GM18907 (cell line): ENCODE results near the gene SENP8.
"Not testable (repeated sequence)": the region's sequence is repeated elsewhere in the genome, so short reads cannot be mapped to it uniquely, and the experiment has no call there.

Experiments
- ATAC-seq: cut with Tn5 transposase; IDR thresholded peaks from one replicate; pipeline ENCODE4 v1.9.1; 2021; ENCODE audit warnings: mild to moderate bottlenecking, moderate library complexity; ENCODE audit not compliant: unreplicated experiment

Gene SENP8

DNA sequence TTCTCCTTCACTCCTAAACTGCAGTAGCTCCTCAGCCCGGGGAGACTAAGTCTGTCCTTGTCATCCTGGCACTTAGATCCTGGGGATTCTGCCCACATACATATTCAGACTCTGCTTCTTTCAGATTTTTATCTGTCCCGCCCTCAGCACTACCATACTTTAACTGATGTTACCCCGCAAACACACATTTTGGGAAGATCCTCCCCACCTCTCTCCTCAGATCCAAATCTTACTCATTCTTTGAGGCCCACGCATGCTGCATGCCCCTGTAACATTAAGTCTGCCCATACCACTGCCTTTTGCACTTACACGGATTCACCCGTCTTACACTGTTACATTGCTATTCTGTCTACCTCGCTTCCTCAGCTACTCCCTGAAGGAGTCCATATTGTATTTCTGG, 36.1 kb downstream of the SENP8 start:
- no peak for ATAC-seq

DNA sequence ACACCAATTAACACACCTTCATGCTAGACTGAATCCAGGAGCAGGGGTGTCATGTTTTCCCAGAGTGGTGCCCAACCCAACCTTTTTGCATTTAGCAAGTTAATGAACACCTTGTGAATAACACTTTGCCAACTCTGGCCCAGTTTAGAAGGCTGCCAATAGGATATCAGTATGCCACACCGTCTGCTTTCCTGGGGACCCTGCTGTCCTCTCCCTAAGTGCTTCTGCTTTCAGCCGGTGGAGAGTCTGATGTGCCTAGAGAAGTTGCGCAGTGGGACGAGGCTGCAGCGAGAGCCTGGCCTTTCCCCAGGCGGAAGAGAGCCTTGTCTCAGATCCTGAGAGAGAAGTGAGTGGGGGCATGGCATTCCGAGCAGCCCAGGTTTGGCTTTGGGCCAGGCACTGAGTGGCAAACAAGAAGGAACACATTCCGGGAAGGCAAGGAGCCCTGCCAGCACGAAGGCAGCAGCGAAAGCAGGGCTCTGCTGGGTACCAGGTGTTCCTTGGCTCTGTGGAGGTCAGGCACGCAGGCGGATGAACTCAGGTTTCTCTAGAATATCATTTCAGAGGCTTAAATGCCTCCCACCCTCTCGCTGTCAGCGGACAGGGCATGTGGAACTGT, 36.9 kb downstream of the SENP8 start:
- no peak for ATAC-seq

DNA sequence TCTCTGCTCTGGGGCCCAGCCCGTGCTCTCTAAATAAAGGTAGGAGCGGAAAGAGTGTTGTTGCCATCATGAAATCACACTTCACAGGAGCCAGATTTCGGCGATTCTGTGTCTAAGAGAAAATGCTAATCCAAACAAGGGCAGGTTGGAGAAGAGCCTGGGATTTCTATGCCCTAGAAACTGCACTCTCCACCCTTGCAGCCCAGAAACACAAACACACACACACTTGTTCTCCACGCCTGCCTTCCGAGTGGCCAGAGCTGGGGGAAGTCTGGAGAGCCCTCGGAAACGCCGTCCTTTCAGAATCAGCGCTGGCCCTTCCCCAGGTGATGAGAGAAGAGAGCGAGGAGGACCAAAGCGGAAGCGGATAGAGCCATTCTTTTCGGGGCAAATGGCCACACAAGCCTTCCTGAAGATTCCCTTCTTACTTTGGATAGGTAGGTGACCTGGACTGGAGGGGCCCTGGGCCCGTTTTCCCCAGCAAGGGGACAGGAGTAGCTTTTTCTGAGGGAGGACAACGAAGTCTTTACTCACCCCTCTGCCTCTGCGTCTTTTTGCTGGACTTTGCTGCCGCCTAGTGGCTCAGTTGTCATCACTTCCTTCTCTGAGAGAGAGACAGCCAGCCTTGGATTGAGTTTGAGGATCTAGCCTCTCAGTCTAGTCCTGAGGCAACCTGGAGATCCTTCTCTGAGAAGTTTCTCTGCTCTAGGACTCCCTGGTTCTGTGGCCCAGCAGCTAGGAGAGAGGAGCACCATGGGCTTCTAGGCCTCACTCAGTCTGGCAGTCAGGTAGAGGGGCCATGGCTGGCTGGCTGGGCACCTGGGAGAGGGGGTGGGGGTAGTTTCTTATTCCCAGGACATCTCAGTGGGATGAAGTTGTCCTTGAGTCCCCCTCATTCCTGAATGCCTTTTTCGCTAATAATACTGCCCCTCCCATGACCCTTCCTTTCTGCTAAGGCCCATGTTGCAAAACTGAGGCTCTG, 37.7 kb downstream of the SENP8 start:
- no peak for ATAC-seq

DNA sequence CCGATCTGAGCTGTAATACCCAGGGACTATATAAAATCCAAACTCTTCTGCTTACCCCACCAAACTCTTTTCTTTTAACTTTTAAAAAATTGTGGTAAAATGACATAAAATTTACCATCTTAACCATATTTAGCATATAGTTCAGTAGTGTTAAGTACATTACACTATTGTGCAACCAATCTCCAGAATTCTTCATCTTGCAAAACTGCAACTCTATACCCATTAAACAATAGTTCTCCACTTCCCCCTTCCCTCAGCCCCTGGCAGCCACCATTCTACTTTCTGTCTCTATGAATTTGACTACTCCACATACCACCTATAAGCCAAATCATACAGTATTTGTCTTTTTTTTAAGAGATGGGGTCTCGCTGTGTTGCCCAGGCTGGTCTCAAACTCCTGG, 38.7 kb downstream of the SENP8 start:
- no peak for ATAC-seq

DNA sequence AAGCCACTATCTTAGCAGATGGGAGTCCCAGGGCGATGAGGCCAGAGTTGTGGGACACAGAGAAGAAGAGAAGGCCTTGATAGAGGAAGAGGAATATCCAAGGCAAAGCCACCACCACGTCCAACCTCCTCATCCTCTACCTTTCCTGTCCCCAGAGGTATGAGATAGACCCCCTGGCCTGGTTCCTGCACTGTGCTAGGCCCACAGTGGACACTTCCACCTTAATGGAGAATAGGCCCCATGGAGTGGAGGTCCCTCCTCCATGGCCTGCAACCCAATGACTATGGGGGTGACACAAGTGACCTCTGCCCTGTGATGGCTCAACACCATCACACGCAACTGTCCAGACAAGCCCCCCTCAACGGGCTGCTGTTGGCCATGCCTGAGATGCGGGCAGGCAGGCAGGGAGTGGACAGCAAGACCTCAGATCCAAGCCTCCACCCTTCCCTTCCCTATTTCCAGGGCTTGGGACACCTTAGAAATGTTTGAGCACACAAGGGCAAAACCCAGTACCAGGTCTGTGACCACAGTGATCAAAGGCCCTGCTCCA, 42.6 kb downstream of the SENP8 start:
- no peak for ATAC-seq

DNA sequence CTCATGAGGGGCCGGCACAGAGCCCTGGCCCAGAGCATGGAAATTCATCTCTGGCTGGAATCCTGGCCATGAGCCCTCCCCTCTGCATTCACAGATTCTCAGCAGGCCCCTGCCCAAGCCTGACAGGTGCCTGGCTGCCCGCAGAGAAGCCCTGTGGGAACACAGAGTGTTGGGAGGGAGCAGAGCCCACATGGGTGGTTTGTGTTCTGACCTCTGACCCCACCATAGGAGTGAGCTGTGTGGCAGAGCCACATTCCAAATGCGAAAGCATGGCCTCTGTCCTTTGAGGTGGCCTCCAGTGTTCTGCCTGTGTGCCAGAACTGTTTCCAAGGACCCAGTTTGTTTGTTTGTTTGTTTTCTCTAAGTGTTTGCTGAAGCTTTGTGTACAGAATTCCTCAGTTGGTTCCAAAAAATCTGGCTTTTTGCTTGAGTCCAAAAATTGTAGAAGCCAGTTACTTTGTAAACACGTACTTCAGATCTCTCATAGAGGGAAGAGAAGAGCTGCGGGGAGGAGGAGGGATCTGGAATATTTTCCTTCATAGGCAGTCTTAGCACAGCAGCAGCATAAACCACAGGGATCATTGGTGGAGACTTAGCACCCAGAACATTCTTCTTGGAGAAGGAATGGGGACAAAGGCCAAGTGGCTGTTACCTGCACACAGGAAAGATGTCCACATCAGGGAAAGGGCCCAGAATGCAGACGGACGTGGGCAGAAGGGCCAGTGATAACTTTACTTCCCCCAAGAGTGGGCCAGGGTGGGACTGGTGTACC, 43.3 kb downstream of the SENP8 start:
- no peak for ATAC-seq

DNA sequence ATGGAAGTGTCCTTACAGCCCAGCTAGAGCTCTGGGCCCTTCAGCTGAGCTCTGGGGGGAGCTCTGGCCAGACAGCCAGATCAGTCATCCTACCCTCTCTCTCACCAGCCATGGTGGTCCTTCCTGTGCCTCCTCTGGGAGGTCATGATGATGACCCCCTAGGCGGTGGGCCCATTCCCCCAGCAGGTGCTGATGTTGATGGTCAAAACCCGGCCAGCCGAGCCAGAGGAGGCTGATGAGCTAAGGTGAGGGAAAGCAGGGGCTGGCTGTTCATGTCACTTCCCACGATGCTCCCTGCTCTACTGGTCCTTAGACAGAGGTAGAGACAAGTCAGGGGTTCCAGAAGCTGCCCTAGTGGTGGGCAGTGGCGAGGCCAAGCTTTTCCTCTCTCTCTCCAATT, 44.4 kb downstream of the SENP8 start:
- no peak for ATAC-seq

DNA sequence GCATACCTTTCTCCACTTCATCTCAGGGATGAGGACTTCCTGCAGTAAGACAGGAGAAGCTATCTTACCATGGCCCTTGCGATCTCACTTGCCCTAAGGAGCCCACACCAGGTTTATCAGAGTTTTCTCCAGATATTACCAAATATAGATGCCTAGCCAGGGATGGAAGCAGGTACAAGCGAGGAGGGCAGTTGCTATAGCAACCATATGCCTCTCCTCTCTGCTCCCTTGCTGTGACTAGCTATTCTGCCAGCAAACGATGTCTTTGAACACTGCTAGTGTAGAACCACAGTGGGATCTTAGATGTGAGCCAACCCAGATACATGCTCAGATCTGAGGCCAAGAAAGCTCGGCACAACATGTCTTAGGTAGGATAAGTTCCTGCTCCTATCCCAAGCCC, 45.5 kb downstream of the SENP8 start:
- no peak for ATAC-seq

DNA sequence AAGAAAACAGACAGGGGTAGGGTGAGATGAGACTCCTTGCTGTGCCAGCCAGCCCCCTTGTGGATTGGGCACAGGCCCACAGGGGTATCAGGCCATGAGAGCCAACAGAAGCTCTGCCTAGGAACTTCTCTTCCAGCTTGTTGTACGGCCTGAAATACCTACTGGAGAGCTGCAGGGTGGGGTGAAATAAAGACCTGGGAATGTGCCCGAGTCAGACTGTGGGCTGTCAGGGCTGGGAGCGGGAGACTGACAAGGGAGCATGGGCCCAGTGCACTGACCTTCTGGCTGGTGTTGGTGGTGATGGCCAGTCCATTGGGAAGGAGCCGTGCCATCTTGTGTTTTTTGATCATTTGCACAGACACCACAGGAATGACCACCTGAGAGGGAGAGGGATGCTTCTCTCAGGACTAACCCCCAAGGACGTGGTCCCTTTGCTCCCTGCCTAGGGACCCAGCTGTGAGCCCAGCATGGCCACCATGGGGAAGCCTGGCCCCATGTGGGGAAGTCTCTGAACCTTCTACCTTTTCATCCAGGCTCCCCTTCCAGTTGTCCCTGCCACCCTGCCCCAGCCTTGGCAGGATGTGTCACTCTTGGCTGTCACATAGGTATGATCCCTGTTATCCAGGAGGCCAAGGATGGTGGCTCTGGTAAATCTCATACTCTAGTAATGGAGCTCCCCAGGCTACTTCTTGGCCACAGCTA, 48.7 kb downstream of the SENP8 start:
- ATAC-seq: no peak

DNA sequence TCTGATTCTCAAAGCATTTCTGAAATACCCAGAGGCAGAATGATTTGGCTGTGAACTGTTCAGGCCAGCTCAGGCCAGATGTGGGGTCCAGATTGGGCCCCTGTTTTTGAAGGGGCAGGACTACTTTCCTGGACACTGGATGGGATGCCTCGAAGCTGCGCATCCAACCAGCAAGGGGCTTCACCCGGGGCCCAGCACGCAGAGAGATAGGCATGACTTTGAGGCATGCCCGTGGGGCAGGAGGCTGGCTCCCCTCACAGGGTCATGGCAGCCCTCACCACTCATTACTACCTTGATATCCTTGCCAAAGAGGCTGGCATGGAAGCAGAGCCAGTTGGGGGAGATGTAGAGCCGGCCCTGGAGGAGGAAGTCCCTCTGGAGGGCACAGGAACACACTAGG, 49.2 kb downstream of the SENP8 start:
- ATAC-seq: no peak

DNA sequence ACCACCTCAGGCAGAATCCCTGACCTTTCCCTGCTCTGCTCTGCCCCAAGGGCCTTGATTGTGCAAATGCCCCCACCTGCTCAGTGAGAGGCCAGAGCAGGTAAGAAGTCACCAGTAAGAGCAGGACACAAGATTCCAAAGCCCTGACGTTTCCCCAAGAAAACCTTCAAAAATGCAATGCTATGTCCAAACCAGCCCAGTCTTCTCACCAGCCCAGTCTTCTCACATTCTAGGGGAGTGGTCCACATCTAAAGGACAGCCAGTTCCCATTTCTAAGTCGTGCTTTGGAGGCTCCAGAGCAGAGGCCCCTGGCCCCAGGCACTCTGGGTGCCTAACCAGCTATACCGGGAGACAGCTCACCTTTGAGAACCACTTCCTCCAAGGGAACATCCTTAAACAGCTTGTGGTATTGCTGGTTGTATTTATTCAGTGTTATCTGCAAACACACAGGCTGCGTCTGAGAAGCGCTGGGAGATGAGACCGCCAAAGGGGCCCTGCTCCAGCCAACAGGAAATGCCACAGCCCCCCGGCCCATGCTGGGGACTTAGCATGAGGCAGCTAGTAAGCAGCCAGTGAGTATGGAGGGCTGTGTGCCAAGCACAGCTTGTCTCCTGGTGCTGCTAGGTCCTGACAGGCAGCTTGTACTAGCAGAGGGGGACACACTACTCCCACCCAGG, 50.1 kb downstream of the SENP8 start:
- no peak for ATAC-seq

DNA sequence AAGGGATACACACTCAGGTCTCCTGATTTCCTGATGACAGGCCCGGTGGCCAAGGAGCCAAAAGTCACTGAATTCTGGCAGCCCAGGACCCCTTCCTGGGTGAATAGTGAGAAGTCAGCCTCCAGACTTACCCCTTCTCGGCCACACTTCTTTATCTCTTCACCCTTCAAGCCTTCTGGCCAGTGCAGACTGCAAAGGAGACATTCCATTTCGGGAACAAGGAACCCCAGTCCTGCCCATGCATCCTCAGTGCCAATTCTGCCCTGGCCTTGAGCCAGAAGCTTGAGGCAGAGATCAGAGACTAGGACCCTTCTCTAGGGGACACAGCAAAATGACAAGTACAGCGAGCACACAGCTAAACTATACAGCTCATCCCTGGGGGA, 50.6 kb downstream of the SENP8 start:
- no peak for ATAC-seq

DNA sequence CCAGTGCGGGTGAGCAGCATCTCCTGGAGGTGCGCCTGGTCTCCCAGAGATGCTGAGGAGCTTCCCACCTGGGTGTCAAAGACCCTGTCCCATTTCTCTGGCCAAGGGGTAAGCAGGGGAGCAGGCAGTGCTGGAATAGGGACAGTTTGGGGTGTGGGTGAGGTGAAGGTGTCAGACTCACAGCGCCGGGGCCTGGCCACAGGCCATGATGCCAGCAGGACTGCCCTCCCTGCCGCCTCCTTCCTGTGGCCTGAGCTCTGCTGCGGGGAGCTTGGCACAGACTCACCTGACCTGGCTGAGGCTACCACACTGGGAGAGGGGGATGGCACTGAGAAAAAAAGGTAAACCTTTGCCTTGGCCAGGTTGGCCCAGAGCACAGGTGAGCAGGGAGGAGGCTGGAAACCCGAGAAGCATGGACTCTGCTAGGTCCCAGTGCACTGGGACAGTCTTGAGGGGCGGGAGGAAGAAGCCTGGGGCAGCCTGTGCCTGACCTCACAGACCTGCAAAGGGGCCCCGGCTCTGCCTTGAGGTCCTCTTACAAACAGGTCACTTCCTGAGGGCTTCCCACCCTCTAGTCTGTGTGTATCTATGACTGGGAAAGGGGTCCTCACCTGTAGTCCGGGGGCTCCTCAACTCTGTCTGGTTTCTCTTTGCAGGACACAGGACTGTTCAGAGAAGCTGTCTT, 51.2 kb downstream of the SENP8 start:
- ATAC-seq: no peak

DNA sequence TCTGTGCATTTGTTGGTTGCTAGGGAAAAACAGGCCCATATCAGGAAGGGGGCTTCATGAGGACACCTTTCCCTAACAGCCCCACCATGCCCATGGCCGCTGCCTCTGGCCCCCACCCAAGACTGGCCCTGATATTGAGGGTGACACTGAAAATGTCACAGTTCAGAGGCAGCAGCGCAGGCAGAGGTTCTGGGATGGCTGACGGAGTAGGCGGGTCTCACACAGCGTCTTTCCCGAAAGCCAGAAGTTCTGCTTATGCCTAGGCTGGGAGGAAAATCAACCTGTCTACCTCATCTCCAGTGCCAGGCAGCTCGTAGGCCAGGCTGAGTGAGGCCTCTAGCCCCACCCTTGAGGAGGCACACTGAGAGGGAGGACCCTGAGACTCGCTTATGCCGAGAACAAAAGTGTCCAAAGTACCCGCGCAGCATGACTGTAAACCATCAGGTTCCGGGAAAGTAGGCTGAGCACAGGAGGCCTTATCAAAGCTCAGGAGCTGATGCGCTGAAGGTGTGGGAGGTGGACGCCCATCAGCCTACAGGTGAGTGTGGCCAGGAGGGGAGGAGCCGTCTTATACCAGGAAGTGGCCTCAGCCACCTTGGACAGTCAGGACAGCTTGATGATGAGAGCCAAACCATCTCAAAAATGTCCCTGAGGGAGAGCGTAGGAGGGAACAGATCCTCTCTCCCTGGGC, 51.9 kb downstream of the SENP8 start:
- no peak for ATAC-seq

DNA sequence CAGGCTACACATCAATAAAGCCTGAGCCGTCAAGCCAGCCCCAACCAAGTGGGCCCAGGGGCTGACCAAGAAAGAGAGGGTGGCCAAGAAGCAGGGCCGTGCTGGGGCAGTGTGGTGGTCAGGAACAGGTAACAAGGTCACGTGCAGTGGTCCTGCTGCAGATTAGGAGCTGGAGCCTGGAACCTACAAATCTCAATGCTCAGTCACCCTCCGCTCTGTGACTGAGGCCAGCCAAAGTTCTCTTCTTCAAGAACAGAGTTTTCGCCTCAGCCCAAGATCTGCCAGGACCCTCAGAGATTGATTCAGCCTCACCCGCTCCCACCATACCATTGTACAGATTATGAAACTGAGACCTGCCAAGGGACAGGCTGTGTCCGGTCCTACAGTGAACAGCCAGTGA, 52.5 kb downstream of the SENP8 start:
- no peak for ATAC-seq

DNA sequence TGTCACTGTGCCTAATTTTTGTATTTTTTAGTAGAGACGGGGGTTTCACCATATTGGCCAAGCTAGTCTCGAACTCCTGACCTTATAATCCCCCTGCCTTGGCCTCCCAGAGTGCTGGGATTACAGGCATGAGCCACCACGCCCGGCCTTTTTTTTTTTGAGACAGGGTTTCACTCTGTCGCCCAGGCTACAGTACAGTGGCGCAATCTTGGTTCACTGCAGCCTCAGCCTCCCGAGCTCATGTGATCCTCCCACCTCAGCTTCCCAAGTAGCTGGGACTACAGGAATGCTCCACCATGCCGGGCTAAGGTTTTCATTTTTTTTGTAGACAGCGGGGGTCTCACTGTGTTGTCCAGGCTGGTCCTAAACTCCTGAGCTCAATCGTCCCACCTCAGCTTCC, 53.8 kb downstream of the SENP8 start:
- not testable (repeated sequence) for ATAC-seq

DNA sequence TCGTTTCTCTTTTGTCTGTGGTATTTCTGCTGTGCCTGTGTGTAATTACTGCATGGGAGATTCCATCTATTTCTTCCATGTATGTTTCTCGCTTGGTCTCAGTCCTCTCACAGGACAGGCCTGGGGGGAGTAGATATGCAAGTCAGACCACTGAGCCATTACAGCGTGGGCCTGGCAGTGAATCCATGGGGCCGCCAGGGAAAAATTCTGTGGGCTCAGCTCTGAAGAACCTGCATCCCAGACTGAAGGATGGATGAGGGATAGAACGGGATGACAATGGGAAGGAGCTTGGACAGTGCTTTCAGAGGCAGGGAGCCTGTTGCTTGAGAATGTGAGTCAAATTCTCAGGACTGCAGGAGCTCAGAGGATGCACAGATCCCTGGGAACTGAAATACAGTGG, 54.6 kb downstream of the SENP8 start:
- no peak for ATAC-seq

DNA sequence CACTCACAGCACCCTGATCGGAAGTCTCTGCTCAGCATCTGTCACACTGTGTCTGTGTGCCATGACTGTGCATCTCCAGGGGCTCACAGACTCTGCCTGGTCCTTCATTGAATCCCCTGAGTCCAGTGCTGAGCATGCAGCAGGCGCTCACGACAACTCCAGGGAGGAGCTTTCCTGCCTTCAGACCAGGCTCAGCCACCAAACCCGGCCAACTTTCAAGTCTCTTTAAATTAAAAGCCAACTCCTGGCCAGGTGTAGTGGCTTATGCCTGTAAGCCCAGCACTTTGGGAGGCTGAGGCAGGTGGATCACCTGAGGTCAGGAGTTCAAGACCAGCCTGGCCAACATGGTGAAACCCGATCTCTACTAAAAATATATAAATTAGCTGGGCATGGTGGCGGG, 55.2 kb downstream of the SENP8 start:
- ATAC-seq: no peak
